GM11168 (cell line): ENCODE data around the gene ZCCHC9.
"Not testable (repeated sequence)": the region's sequence is repeated elsewhere in the genome, so short reads cannot be mapped to it uniquely, and the experiment has no call there.

Experiments used
- in situ Hi-C: fragments of 300-500 bp; cut with MboI; formaldehyde crosslinking; loops from one replicate; pipeline ENCODE4 v1.12.0; 2022; ENCODE audit warnings: low sequenced_read_pairs; ENCODE audit not compliant: unreplicated experiment

The ZCCHC9 gene

DNA sequence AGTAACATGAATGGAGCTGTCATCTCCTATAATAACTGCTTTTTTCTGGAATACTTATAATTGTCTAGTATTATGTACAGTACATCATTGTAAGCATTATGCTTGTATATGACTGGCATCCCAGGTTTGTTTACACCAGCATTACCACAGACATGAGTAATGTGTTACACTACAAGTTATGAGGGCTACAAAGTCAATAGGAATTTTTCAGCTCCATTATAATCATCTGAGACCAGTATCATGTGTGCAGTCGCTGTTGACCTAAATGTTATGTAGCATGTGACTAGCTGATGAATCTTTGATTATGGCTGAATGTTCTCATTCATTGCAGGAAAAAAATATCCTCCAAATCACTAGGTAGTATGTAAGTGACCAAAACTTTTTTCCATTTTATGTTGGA, 2.2 kb downstream of the ZCCHC9 start:
- in situ Hi-C loops = no loop called here

- in situ Hi-C loops = no loop called here
Measured at GRCh38 chr5:81305785-81306184, 4.4 kb downstream of the ZCCHC9 start.

- in situ Hi-C loops = no loop called here
Measured at GRCh38 chr5:81308836-81309235, 7.4 kb downstream of the ZCCHC9 start.

- in situ Hi-C loops = no loop called here
Measured at GRCh38 chr5:81310402-81311063, 9.1 kb downstream of the ZCCHC9 start.

DNA sequence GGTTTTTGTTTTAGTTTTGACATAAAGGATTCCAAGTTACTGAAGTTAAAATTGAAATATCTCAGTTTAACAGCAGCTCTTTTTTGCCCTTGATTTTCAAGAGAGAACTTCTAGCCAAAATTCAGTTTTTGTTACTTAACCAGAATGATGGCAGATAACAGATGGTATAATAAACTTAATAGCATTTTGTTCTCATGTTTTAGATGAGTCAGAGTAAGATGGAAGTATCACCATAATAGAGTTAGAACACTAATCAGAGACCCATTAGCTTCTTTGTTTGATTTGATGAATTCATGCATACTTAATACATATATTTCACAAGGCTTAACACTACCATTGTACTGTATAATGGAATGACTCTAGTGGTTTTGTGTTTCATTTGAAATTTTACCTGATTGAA, 11.9 kb downstream of the ZCCHC9 start:
- in situ Hi-C loops = no loop called here

GRCh38 chr5:81313686-81314085, 12.3 kb downstream of the ZCCHC9 start:
- in situ Hi-C loops = no loop called here

GRCh38 chr5:81314581-81314980, 13.2 kb downstream of the ZCCHC9 start:
- in situ Hi-C loops = no loop called here

GRCh38 chr5:81315336-81315735, 13.9 kb downstream of the ZCCHC9 start:
- in situ Hi-C loops = no loop called here

DNA sequence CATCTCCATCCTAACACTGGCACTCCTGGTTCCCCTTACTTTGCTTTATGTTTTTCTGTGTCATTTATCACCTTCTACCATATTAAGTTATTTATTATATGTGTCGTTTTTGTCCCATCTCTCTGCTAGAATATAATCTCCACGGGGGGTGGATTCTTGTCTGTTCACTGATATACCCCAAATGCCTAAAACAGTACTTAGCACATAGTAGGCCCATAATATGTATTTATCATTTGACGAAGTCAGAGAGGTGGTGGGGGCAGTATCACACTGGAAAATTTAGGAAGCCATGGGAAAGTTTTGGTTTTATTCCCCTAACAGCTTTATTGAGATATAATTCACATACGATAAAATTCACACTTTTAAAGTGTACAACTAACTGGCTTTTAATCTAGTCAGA, 14.4 kb downstream of the ZCCHC9 start:
- in situ Hi-C loops = no loop called here

GRCh38 chr5:81316571-81316970, 15.2 kb downstream of the ZCCHC9 start:
- in situ Hi-C loops = no loop called here

- in situ Hi-C loops = no loop called here
Measured at GRCh38 chr5:81317536-81317935, 16.1 kb downstream of the ZCCHC9 start.

DNA sequence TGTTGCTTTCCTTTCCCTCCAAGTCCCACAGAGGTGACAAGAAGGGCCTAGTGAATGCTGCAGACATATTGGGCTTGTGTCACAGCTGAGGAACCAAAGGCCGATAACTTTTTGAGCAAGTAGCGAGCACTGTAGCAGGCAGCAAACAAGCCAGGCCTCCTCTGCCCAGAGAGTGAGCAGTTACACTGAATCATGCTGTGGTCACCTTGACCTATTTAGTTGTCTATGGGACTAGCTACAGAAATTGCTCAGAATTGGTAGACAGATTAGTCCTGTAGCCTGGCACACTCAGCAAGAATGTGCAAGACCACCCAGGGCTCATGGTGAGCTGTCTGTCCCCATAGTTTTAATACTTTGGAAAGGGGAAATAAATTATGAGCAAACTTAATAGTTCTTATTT, 25.2 kb downstream of the ZCCHC9 start:
- in situ Hi-C loops = no loop called here

GRCh38 chr5:81334304-81335061, 33.1 kb downstream of the ZCCHC9 start:
- in situ Hi-C loops = no loop called here

DNA sequence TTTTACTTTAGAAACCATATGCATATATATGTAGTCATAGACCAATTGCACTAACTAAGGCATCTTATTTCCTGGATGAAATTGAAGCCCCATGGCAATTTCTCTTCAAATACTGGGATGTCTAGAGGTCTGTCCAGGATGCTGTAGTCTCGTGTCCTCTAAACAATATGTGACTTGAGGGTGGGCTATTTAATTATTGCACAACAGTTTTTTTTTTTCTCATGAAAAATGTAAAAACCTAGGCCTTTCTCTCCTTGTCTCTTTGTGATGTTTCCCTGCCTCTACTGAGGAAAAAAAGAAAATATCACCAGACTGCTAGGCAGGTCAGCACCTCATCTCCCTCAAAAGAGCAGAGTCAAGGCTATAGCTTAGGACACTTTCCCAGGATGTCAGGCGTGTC, 34.6 kb downstream of the ZCCHC9 start:
- in situ Hi-C loops = no loop called here

- in situ Hi-C loops = no loop called here
Measured at GRCh38 chr5:81336556-81336955, 35.2 kb downstream of the ZCCHC9 start.

DNA sequence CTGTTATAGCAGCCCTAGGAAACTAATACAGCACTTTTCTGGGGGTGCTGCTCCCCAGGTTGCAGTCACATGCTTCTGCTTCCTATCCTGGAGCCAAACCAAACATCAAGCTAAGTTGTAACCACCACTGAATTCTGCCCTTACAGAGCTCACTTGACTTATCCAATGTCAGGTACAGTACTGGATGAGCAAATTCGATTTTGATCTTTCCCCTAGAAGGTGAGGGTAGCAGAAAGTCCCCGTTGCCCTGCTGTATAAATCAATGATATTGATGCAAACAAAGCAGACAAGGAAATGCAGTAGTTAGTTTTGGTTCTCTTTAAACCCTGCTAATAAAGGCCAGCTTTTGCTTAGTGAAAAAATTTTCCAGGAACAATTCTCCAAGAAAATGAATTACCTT, 36.4 kb downstream of the ZCCHC9 start:
- in situ Hi-C loops = no loop called here

DNA sequence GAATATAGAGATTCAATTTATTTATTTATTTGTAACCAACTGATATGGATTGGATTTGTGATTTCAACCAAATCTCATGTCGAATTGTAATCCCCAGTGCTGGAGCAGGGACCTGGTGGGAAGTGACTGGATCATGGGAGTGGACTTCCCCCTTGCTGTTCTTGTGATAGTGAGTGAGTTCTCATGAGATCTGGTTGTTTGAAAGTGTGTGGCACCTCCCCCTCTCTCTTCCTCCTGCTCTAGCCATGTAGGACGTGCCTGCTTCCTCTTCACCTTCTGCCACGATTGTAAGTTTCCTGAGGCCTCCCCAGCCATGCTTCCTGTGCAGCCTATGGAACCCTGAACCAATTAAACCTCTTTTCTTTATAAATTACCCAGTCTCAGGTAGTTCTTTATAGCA, 36.8 kb downstream of the ZCCHC9 start:
- in situ Hi-C loops = not testable (repeated sequence)

DNA sequence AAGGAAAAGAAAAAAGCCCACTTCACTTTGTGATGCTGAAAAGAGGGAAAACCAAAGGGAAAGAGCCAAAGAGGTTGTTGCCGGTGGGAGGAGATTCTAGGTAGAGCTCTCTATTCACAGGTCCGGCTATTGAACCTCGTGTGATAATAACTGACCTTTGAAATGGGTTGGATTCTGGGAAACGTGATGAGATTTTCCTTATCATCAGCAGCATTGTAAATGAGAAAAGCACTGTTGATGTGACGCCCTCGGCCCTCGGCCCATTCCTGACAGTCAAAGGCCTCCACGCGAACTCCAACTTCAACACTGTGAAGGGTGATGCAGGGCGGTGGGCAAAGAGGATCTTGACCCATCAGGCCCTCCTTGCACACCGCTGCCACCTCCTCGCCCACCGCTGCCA, 43.3 kb downstream of the ZCCHC9 start:
- in situ Hi-C loops = no loop called here

DNA sequence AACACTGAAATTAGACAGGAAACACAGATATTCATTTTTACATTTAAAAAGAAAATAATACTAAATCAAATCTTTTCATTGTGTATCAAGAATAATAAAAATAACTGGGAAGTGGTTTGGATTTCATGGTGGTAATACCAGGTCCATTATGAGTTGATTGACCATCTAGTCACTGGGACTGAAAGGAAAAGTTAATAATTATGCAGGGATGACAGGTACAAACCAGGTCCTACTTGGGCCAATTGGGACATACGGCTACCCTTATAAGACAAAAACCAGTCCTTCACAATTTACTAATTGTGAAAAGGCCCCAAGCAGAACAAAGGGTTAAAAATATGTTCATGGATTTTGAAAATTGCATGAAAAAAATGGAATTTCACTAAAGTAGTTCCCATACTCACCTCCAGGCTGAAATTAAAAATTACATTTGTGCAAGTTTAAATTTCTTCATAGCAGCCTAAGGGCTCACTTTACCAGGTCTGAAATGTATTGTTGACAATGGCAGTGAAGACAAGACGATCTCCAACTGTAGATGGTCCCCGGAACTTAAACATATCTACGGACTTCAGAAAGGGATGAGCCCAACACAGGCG, 44.1 kb downstream of the ZCCHC9 start:
- in situ Hi-C loops = no loop called here

- in situ Hi-C loops = no loop called here
Measured at GRCh38 chr5:81349161-81349560, 47.8 kb downstream of the ZCCHC9 start.

GRCh38 chr5:81350507-81350906, 49.1 kb downstream of the ZCCHC9 start:
- in situ Hi-C loops = no loop called here

DNA sequence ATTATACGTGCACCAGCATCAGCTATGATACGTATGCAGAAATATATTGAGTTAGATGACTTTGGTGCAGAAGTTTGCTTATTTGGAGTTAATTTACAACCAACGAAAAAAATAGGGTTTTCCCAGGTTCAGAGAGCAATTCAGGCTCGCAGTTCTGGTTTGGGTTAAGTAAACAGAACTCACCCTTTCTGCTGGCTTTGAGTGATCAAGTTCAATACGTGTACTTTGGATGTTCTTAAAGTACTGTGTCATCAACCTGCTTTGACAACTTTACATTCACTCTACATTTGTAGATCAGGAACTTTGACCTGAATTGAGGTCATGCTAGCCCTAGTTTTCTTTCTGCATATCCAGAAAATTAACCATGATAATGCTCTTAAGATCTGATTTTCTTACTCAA, 51.8 kb downstream of the ZCCHC9 start:
- in situ Hi-C loops = no loop called here
